K562 (cell line): ENCODE measurements around the gene NCOA1. TPM values are rescaled to one million over a fixed set of nuclear protein-coding genes. Genes with fewer than 3 reads are reported as not detected.

Experiments used
- ATAC-seq: fragments of 200-7000 bp; cut with Tn5 transposase; 3 replicates; pipeline ENCODE4 v1.9.1; 2020; ENCODE audit warnings: moderate library complexity
- BruUV-seq: library from RNA; stranded (reverse); fragments of 400-500 nt; replicated peaks from 2 replicates; lab custom pipeline; 2021; lab: Mats Ljungman, UMichigan
- CTCF ChIA-PET: fragments of 300-600 bp; formaldehyde crosslinking; extraction: SDS; loops from one replicate; lab custom pipeline; 2021; ENCODE audit warnings: low intra/inter-chr PET ratio; lab: Yijun Ruan, JAX
- POLR2A ChIA-PET: fragments of 300-600, 350-650 bp; sonication (Branson Sonifier 250); formaldehyde crosslinking; extraction: SDS; loops from one replicate; lab custom pipeline; 2021; ENCODE audit warnings: antibody characterized with exemption, inconsistent platforms; lab: Yijun Ruan, JAX
- DNase-seq, 4 experiments: peaks; one replicate each; pipeline versions ENCODE4 v3.0.0 to v3.0.0-alpha.2; 2011 to 2018; ENCODE audit warnings: low spot score in 3 of 4, mixed read lengths in 3 of 4; ENCODE audit errors: extremely low read depth in 1 of 4
- FAIRE-seq: peaks from 2 replicates; lab custom pipeline; 2011; peaks lifted over from hg19 to GRCh38; lab: Jason Lieb, UNC
- H2AFZ ChIP-seq: 2 replicates; pipeline ENCODE4 v1.6.0; 2011; ENCODE audit warnings: low read depth, low read length, control low read depth, inconsistent platforms
- H3K27ac ChIP-seq: fragments of 200-600 bp; 3 replicates; pipeline ENCODE4 v1.8.0; 2011; ENCODE audit warnings: low read depth, mild to moderate bottlenecking, control low read depth, inconsistent platforms, low read length, moderate library complexity, mixed read lengths; ENCODE audit errors: extremely low read depth
- H3K27me3 ChIP-seq, 2 experiments: fragments of 300-600 bp in 1 of 2; 2 replicates in 1 of 2; 3 replicates in 1 of 2; pipeline versions ENCODE4 v1.6.0 to v1.8.0; 2011; ENCODE audit warnings: inconsistent platforms in 2 of 2, low read length in 2 of 2, mild to moderate bottlenecking in 1 of 2, mixed read lengths in 1 of 2, moderate library complexity in 1 of 2; ENCODE audit not compliant: control insufficient read depth in 2 of 2, insufficient read depth in 2 of 2
- H3K36me3 ChIP-seq: fragments of 300-600 bp; 3 replicates; pipeline ENCODE4 v1.8.0; 2011; ENCODE audit warnings: mild to moderate bottlenecking, low read length, inconsistent platforms; ENCODE audit not compliant: control insufficient read depth, insufficient read depth
- H3K4me1 ChIP-seq, 2 experiments: fragments of 200-600 bp in 1 of 2; replicated peaks in 1 of 2; 2 replicates in 1 of 2; 3 replicates in 1 of 2; pipeline versions ENCODE4 v1.5.1 to v1.8.0; 2011; ENCODE audit warnings: inconsistent platforms in 2 of 2, low read length in 2 of 2, mild to moderate bottlenecking in 1 of 2, mixed read lengths in 1 of 2, moderate library complexity in 1 of 2; ENCODE audit not compliant: control insufficient read depth in 2 of 2, insufficient read depth in 2 of 2
- H3K4me2 ChIP-seq: 2 replicates; pipeline ENCODE4 v1.6.1; 2011; ENCODE audit warnings: low read length, control low read depth, inconsistent platforms, mixed read lengths; ENCODE audit not compliant: insufficient read depth
- H3K4me3 ChIP-seq: fragments of 200-600 bp; sonication (generic), shearing (Covaris generic); 2 replicates; pipeline ENCODE4 v1.5.1; 2016; ENCODE audit warnings: control low read depth, inconsistent platforms
- H3K79me2 ChIP-seq: fragments of 200-600 bp; 3 replicates; pipeline ENCODE4 v1.8.0; 2011; ENCODE audit warnings: low read length, inconsistent platforms; ENCODE audit not compliant: control insufficient read depth, insufficient read depth
- H3K9ac ChIP-seq, 2 experiments: 2 replicates each; pipeline versions ENCODE4 v1.6.0 to v1.6.1; 2011; ENCODE audit warnings: low read depth in 2 of 2, low read length in 2 of 2, control low read depth in 1 of 2, inconsistent platforms in 1 of 2, mild to moderate bottlenecking in 1 of 2, mixed read lengths in 1 of 2; ENCODE audit not compliant: insufficient read depth in 1 of 2
- H3K9me1 ChIP-seq: one replicate; pipeline ENCODE4 v1.6.0; 2011; ENCODE audit warnings: inconsistent platforms, mild to moderate bottlenecking, low read length, moderate library complexity; ENCODE audit not compliant: control insufficient read depth, insufficient read depth
- H3K9me3 ChIP-seq: replicated peaks from 2 replicates; pipeline ENCODE4 v1.5.1; 2011; ENCODE audit warnings: low read depth, low read length, inconsistent platforms; ENCODE audit not compliant: control insufficient read depth, insufficient read depth
- H4K20me1 ChIP-seq: replicated peaks from 2 replicates; pipeline ENCODE4 v1.6.1; 2011; ENCODE audit warnings: low read length, inconsistent platforms, mixed read lengths; ENCODE audit not compliant: control insufficient read depth, insufficient read depth
- BCOR ChIP-seq: fragments of 450-650 bp; IDR thresholded peaks from 2 replicates; pipeline ENCODE4 v1.6.1; 2016
- LARP7 ChIP-seq: fragments of 450-650 bp; IDR thresholded peaks from 2 replicates; pipeline ENCODE4 v1.6.1; 2016
- MBD2 ChIP-seq: sonication (generic); IDR thresholded peaks from 2 replicates; pipeline ENCODE4 v1.6.1; 2016; ENCODE audit warnings: low read depth, borderline replicate concordance
- MEIS2 ChIP-seq: fragments of 450-650 bp; IDR thresholded peaks from 2 replicates; pipeline ENCODE4 v1.6.1; 2014; ENCODE audit warnings: mild to moderate bottlenecking; ENCODE audit not compliant: partially characterized antibody
- MIER1 ChIP-seq: fragments of 450-650 bp; IDR thresholded peaks from 2 replicates; pipeline ENCODE4 v1.6.1; 2016; ENCODE audit warnings: antibody characterized with exemption, mild to moderate bottlenecking, low read depth
- NR2C2 ChIP-seq, 2 experiments: fragments of 200-800 bp in 1 of 2; sonication (Bioruptor generic) in 1 of 2; sonication (generic) in 1 of 2; formaldehyde crosslinking in 1 of 2; IDR thresholded peaks; 2 replicates each; pipeline versions ENCODE4 v1.6.1 to v1.8.0; 2016 to 2022; ENCODE audit warnings: mild to moderate bottlenecking in 1 of 2, missing compliant biosample characterization in 1 of 2, missing genetic modification characterization in 1 of 2, missing genetic modification reagents in 1 of 2
- TAF1 ChIP-seq: IDR thresholded peaks from 2 replicates; pipeline ENCODE4 v1.6.1; 2011; ENCODE audit warnings: mild to moderate bottlenecking, low read length, moderate library complexity; ENCODE audit not compliant: insufficient read depth, control insufficient read depth, severe bottlenecking; ENCODE audit errors: extremely low read depth
- TEAD4 ChIP-seq, 2 experiments: sonication (generic) in 1 of 2; formaldehyde crosslinking in 1 of 2; IDR thresholded peaks; 2 replicates each; pipeline versions ENCODE4 v1.6.1 to v1.8.0; 2012 to 2022; ENCODE audit warnings: borderline replicate concordance in 1 of 2, inconsistent platforms in 1 of 2, low read length in 1 of 2, mild to moderate bottlenecking in 1 of 2, missing genetic modification reagents in 1 of 2
- THAP7 ChIP-seq: fragments of 250-450 bp; sonication (Bioruptor Pico); IDR thresholded peaks from 2 replicates; pipeline ENCODE4 v1.5.0; 2021
- ZBTB12 ChIP-seq: fragments of 250-450 bp; sonication (Bioruptor Pico); IDR thresholded peaks from 2 replicates; pipeline ENCODE4 v1.4.0; 2020
- ZBTB8A ChIP-seq: fragments of 450-650 bp; IDR thresholded peaks from 2 replicates; pipeline ENCODE4 v1.6.1; 2018; ENCODE audit warnings: mild to moderate bottlenecking, moderate library complexity; ENCODE audit not compliant: partially characterized antibody
- ZNF124 ChIP-seq: sonication (generic); formaldehyde crosslinking; IDR thresholded peaks from 2 replicates; pipeline ENCODE4 v1.8.1; 2022; ENCODE audit warnings: missing genetic modification reagents
- WGBS: fragments of 100-300 bp; shearing (Covaris generic); methylation state at CpG from one replicate; pipeline ENCODE4 v1.1.6; 2016; ENCODE audit warnings: low coverage, mixed read lengths; ENCODE audit not compliant: insufficient coverage; ENCODE audit errors: missing lambda C conversion rate; 5-methylcytosine and 5-hydroxymethylcytosine counted together
- in situ Hi-C: fragments of 300-500 bp; cut with MboI; formaldehyde crosslinking; loops from 4 replicates; pipeline ENCODE4 v1.15.0; 2018; ENCODE audit warnings: inconsistent platforms, mixed read lengths
- intact Hi-C: fragments of 100-400 bp; cut with micrococcal nuclease; formaldehyde crosslinking; loops from 2 replicates; pipeline ENCODE4 v1.14.2; 2022
- polyA plus RNA-seq, 8 experiments: library from polyadenylated mRNA; depleted of rRNA in 4 of 8; stranded (reverse) in 5 of 8; unstranded in 3 of 8; fragments of >200 nt; fragmentation: Nextera tagmentation in 2 of 8; fragmentation: Illumina TruSeq in 1 of 8; extraction: Ambion mirVana in 2 of 8; extraction: Trizol in 1 of 8; gene quantifications; 2 replicates each; pipeline versions ENCODE4 v1.2.1 to v1.2.3, GENCODE V29; 2011 to 2014; ENCODE audit warnings: inconsistent platforms in 1 of 8, missing spikeins in 1 of 8
- total RNA-seq, 7 experiments: library from RNA; depleted of rRNA in 6 of 7; stranded (reverse); fragments of >200 nt in 6 of 7; fragmentation: Illumina TruSeq in 2 of 7; extraction: Trizol in 2 of 7; gene quantifications; 2 replicates each; pipeline versions ENCODE4 v1.2.1 to v1.2.3, GENCODE V29; 2011 to 2021; ENCODE audit warnings: low replicate concordance in 1 of 7

Gene NCOA1
- total and polyA plus RNA-seq, 9 of the 15 experiments (the other 6 are each of a cell fraction or from before 2014, with no cell fraction given): 4.9 to 25.7 (median 17.0) TPM

DNA sequence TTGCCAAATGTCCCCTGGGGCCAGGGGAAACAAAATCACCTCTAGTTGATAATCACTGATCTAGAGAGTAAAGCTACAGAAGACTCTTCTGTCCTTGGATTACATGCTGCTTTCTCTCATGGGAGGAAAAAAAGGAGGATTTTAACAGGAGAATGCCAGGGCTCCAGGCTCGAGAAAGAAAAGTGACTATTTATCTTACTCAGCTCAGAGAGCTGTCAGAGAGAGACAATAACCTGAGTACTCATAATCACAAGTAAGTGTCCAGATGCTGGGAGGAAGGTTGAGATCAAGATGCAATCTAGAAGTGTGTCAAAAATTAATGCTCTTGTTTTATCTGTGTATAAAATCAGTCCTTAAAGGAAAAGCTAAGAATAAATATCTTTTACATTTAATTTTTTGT lies 168.8 kb downstream of the NCOA1 start:
- no peaks in the 10 kb centered on the region for H3K4me1 ChIP-seq
- no peaks in the 10 kb centered on the region for H3K9me3 ChIP-seq
- no TSS peak for BruUV-seq
- intact Hi-C loops (no loop called here), in situ Hi-C loops (no loop called here)
- ATAC-seq (no peak), FAIRE-seq (no peak), DNase-seq (no peak)
- CTCF ChIA-PET: no interaction called here
- H3K4me2 ChIP-seq: no peak overlapping the region
- H3K27ac ChIP-seq: no peak overlapping the region
- no peaks in the 10 kb centered on the region for H3K79me2 ChIP-seq
- no peaks in the 10 kb centered on the region for H3K27me3 ChIP-seq
- H3K9ac ChIP-seq: no peak overlapping the region
- WGBS: 55% methylated on average over 1 of the region's 1 CpG
- POLR2A ChIA-PET: interaction anchor here (2.1 kb wide), 1 partner anchor 16 kb away, joined by 4 read pairs; no protein-coding TSS in a partner anchor
- peaks cover 6% of the 10 kb centered on the region; the same call in 1 of the 3 replicates for H3K36me3 ChIP-seq
- H4K20me1 ChIP-seq: no peaks in the 10 kb centered on the region
- TF ChIP-seq TAF1 (no peak), MEIS2 (peak; percentile 30), TEAD4 (IDR thresholded peaks at IDR 0.05; ENCODE audit: low read length) (no peak), TEAD4 (CRISPR knock-in tag; IDR thresholded peaks at IDR 0.05; ENCODE audit: borderline replicate concordance) (no peak), NR2C2 (CRISPR knock-in tag; IDR thresholded peaks at IDR 0.05) (no peak), NR2C2 (tag; IDR thresholded peaks at IDR 0.05) (no peak)
- H3K9me1 ChIP-seq: no peaks in the 10 kb centered on the region
- H3K4me3 ChIP-seq: no peak overlapping the region
- H2AFZ ChIP-seq: no peak overlapping the region

GRCh38 chr2:24667542-24667941 lies 176.5 kb downstream of the NCOA1 start:
- in situ Hi-C loops: no loop called here
- Histone ChIP-seq H3K27me3 (no peaks in the 10 kb centered on the region), H3K36me3 (no peaks in the 10 kb centered on the region), H3K9ac (no peak overlapping the region), H3K9me3 (no peaks in the 10 kb centered on the region), H3K4me3 (no peak overlapping the region), H2AFZ (no peak overlapping the region), H3K79me2 (no peaks in the 10 kb centered on the region), H3K9me1 (no peaks in the 10 kb centered on the region), H3K27ac (no peak overlapping the region), H4K20me1 (no peaks in the 10 kb centered on the region), H3K4me2 (no peak overlapping the region), H3K4me1 (no peaks in the 10 kb centered on the region)
- FAIRE-seq (no peak), ATAC-seq (no peak), DNase-seq (no peak)
- WGBS: 83% methylated on average over 1 of the region's 1 CpG
- no TSS peak for BruUV-seq
- CTCF ChIA-PET: no interaction called here
- TF ChIP-seq ZNF124 (CRISPR knock-in tag): no peak
- no peak for TF ChIP-seq TAF1
- TF ChIP-seq ZBTB8A: no peak
- TF ChIP-seq BCOR: no peak
- no peak for TF ChIP-seq THAP7 (CRISPR knock-in tag)
- no peak for TF ChIP-seq MBD2
- no peak for TF ChIP-seq LARP7
- no peak for TF ChIP-seq MIER1
- no peak for TF ChIP-seq ZBTB12 (CRISPR knock-in tag)
- POLR2A ChIA-PET: no interaction called here
- intact Hi-C loops: no loop called here
